GM12892 (cell line): ENCODE data around the gene NRF1.

Experiments
- DNase-seq: peaks from one replicate; pipeline ENCODE4 v3.0.0; 2011; ENCODE audit not compliant: insufficient read length
- FAIRE-seq: peaks from 2 replicates; lab custom pipeline; 2011; peaks lifted over from hg19 to GRCh38; lab: Jason Lieb, UNC
- POLR2A ChIP-seq: IDR thresholded peaks from 2 replicates; pipeline ENCODE4 v1.6.1; 2011; ENCODE audit warnings: low read depth, low read length, control low read depth
- POLR2AphosphoS5 ChIP-seq: IDR thresholded peaks from 2 replicates; pipeline ENCODE4 v1.6.1; 2011; ENCODE audit warnings: low read depth, low read length, control low read depth
- TAF1 ChIP-seq: IDR thresholded peaks from 2 replicates; pipeline ENCODE4 v1.6.1; 2011; ENCODE audit warnings: low read depth, mild to moderate bottlenecking, control low read depth, low read length, borderline replicate concordance

Gene NRF1

GRCh38 chr7:129678606-129679005 is 67.1 kb downstream of the NRF1 start:
- DNase-seq (no peak), FAIRE-seq (no peak)
- no peak for TF ChIP-seq POLR2A
- no peak for TF ChIP-seq TAF1
- no peak for TF ChIP-seq POLR2AphosphoS5

GRCh38 chr7:129680400-129680799 is 68.9 kb downstream of the NRF1 start:
- TF ChIP-seq POLR2A (no peak), TAF1 (no peak), POLR2AphosphoS5 (no peak)
- FAIRE-seq (no peak), DNase-seq (no peak)

DNA sequence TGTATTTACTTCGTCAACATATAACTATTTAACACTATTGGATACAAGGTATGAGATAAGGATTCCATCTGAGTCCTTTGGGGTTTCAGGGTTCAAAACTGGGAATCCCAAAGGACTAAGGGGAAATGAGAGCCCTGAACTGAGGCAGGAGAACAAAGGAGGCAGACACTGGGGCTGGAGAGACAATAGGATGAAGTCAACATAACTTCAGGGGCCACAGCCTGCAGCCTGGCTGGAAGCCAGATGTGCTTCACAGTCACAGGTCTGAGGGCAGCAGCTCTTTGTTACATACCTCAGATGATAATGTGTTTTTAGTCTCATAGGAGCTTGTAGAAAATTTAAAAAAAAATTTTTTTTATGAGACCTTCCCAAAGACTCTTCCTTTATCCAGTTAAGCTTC is 73.3 kb downstream of the NRF1 start:
- TF ChIP-seq POLR2AphosphoS5, result no peak
- no peak for TF ChIP-seq TAF1
- no peak for TF ChIP-seq POLR2A

DNA sequence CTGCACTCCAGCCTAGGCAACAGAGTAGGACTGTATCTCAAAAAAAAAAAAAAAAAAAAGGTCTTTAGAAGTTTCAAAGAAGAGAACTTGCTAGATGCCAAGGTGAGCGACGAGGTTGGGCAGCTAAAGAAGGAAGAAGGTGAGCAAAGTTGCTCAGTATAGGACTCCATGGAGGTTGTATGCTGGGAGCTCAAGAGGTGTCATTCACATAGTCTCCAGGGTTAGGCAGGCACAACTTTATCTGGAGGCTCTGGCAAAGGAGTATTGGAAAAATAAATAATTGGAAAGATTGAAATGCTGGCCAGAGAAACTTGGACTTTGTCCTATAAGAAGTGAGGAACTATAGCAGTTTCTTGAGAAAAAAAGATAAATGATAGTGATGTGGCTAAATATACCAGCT is 74.5 kb downstream of the NRF1 start:
- FAIRE-seq (no peak), DNase-seq (no peak)
- TF ChIP-seq POLR2AphosphoS5 (no peak), POLR2A (no peak), TAF1 (no peak)

More for the DNA sequence above, 73.3 kb downstream of the NRF1 start:
- FAIRE-seq (no peak), DNase-seq (no peak)

DNA sequence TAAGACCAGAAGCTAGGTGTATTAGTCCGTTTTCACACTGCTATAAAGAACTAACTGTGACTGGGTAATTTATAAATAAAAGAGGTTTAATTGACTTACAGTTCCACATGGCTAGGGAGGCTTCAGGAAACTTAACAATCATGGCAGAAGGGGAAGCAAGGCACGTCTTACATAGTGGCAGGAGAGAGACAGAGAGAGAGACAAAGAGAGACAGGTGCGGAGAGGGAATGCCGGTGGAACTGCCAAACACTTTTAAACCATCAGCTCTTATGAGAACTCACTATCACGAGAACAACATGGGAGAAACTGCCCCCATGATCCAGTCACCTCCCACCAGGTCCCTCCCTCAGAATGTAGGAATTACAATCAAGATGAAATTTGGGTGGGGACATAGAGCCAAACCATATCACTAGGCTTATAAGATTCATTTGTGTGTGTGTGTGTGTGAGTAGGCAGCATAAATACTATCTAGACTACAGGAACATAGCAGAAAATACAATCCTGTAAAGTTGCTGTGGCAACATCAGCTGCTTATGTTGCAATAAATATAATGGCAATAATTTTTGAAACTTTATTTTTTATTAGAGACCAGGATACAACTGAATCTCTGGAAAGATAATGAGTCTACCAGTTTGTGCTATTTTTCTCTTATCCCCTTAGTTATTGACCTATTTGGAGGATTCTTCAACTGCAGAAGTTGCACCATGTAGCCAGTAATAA is 77.1 kb downstream of the NRF1 start:
- no peak for TF ChIP-seq POLR2A
- FAIRE-seq (no peak), DNase-seq (no peak)

DNA sequence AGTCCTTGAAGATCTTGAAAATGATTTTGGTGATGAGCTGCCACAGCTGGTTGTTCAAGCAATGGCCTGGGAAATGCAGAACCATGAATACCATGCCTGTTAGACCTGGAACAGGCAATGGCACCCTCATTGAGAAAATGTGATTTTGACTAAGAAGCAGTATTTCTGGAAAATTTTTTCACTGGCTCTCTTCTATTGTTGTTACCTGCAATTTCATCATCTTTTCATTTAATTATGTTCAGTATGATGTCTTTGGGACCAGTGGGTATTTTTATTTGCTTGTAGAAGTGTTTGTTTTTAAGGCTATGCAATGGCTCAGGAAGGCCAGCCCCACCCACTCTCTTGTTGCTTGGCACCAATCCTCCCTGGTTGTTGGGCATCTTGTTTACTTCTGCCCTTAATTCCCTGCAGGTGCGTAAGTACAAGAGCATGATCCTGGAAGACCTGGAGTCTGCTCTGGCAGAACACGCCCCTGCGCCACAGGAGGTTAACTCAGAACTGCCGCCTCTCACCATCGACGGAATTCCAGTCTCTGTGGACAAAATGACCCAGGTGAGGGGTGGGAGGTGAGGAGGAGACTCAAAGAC is 78.6 kb downstream of the NRF1 start:
- TF ChIP-seq POLR2AphosphoS5 (no peak), POLR2A (no peak), TAF1 (no peak)
- no peak for DNase-seq
- FAIRE-seq, result no peak

- FAIRE-seq, result no peak
- TF ChIP-seq POLR2A (no peak), TAF1 (no peak), POLR2AphosphoS5 (no peak)
- DNase-seq, result no peak
Observed at GRCh38 chr7:129690701-129691100, 79.2 kb downstream of the NRF1 start.

GRCh38 chr7:129698516-129699418 is 87.2 kb downstream of the NRF1 start:
- FAIRE-seq (no peak), DNase-seq (no peak)
- TF ChIP-seq POLR2AphosphoS5, result no peak
- no peak for TF ChIP-seq POLR2A
- no peak for TF ChIP-seq TAF1

DNA sequence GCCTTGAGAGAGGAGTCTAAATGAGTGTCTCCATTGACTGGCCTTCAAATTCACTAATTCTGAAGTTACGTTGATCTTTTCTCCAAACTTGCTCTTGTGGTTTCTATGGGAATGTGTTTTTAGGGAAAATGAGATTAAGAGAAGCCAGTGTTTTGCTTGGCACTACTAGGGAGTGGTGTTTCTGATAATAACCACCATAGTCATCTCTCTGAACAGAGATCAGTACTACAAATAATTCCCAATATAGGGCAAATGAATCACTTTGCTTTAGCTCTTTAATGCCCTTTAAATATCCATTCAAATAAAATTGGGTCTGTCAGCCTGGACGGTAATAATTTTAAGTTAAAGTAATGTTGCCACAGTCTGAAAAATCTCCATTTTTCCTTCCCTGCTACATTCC is 90.8 kb downstream of the NRF1 start:
- FAIRE-seq (no peak), DNase-seq (no peak)
- no peak for TF ChIP-seq POLR2A
- no peak for TF ChIP-seq TAF1
- no peak for TF ChIP-seq POLR2AphosphoS5

DNA sequence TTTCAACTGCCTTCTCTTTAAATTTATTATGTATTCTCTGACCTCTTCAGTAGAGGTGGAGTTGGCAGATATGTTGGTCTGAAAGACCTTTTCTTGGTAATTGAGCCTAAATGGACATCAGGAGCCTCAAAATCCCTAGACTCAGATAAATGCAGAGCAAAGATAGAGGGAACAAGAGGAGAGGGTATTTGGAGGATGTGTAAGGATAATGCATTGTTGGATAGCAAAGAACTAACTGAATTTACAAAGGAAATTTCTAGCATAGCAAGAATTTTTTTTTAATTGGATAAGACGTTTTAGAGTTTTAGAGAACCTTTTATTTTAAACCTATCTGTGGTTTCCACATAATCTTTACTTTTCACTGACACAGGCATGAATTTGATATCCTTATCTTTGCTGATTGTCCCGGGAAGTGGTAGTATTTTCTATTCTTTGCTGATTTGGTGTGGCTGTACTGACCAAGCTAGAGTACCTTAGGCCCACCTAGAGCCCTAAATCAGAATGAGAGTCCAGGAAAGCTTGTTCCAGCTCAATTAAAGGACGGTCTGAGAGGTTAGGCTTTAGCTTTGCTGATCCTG is 91.3 kb downstream of the NRF1 start:
- TF ChIP-seq POLR2A (no peak), TAF1 (no peak), POLR2AphosphoS5 (no peak)
- DNase-seq, result no peak
- FAIRE-seq, result no peak

DNA sequence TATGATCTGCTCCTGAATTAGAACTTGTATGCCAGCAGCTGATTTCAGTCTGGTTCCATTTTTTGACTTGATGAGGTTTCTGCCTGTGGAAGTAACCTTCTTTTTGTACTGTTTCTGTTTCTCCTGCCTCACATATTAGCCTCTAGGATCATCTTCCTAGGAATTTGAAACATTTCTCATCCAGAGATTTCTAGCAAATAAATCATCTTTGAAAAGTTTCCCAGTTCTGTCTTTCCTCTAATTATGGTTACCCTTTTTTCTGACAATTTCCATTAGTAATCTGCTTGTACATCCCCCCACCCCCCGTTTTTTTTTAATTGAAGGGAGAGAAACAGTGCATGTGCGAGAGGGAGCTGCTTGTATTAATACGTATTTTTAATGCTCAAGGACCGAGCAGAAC is 92.2 kb downstream of the NRF1 start:
- no peak for TF ChIP-seq TAF1
- no peak for TF ChIP-seq POLR2A
- no peak for TF ChIP-seq POLR2AphosphoS5
- FAIRE-seq (no peak), DNase-seq (no peak)
